PC-9 (cell line): ENCODE data around the gene WDR33. TPM values are rescaled to one million over a fixed set of nuclear protein-coding genes. Genes with fewer than 3 reads are reported as not detected.

Experiments used
- BruUV-seq: library from RNA; stranded (reverse); fragments of 400-500 nt; replicated peaks from 2 replicates; lab custom pipeline; 2021; lab: Mats Ljungman, UMichigan
- CTCF ChIA-PET: fragments of 300-600 bp; sonication (Branson Sonifier 250); formaldehyde crosslinking; loops from one replicate; lab custom pipeline; 2022; ENCODE audit warnings: antibody characterized with exemption; lab: Charles Lee
- POLR2A ChIA-PET: fragments of 300-600 bp; sonication (Branson Sonifier 250); formaldehyde crosslinking; loops from one replicate; lab custom pipeline; 2022; ENCODE audit warnings: antibody characterized with exemption; ENCODE audit not compliant: unreplicated experiment; lab: Charles Lee
- DNase-seq, 2 experiments: peaks; one replicate each; pipeline versions ENCODE4 v3.0.0 to v3.0.0-alpha.2; 2015 to 2022; ENCODE audit warnings: mixed read lengths in 1 of 2
- H2AFZ ChIP-seq: fragments of 200-600 bp; sonication (generic); 2 replicates; pipeline ENCODE4 v1.8.1; 2017; ENCODE audit warnings: antibody characterized with exemption
- H3F3A ChIP-seq: fragments of 200-600 bp; sonication (generic); 2 replicates; pipeline ENCODE4 v1.8.1; 2017; ENCODE audit warnings: antibody characterized with exemption, mild to moderate bottlenecking, low read depth; ENCODE audit not compliant: insufficient read depth
- H3K27ac ChIP-seq: fragments of 200-600 bp; sonication (generic); 2 replicates; pipeline ENCODE4 v1.6.1; 2016; ENCODE audit warnings: mixed run types
- H3K27me3 ChIP-seq: fragments of 200-600 bp; sonication (generic); 2 replicates; pipeline ENCODE4 v1.6.1; 2016; ENCODE audit warnings: low read depth, mixed run types; ENCODE audit not compliant: insufficient read depth
- H3K36me3 ChIP-seq: fragments of 200-600 bp; sonication (generic); 2 replicates; pipeline ENCODE4 v1.6.1; 2016; ENCODE audit warnings: low read depth, mixed run types
- H3K4me1 ChIP-seq: fragments of 200-600 bp; sonication (generic); replicated peaks from 2 replicates; pipeline ENCODE4 v1.6.1; 2016; ENCODE audit warnings: mixed run types; ENCODE audit not compliant: insufficient read depth
- H3K4me2 ChIP-seq: fragments of 200-600 bp; sonication (generic); 2 replicates; pipeline ENCODE4 v1.6.1; 2017; ENCODE audit warnings: mixed run types
- H3K4me3 ChIP-seq: fragments of 200-600 bp; sonication (generic); 2 replicates; pipeline ENCODE4 v1.6.1; 2016; ENCODE audit warnings: mixed run types
- H3K79me2 ChIP-seq: fragments of 200-600 bp; sonication (generic); 2 replicates; pipeline ENCODE4 v1.6.1; 2017; ENCODE audit warnings: low read depth, mixed run types
- H3K9me2 ChIP-seq: fragments of 200-600 bp; sonication (generic); 2 replicates; pipeline ENCODE4 v1.8.1; 2017; ENCODE audit warnings: mild to moderate bottlenecking; ENCODE audit not compliant: insufficient read depth
- H3K9me3 ChIP-seq: fragments of 200-600 bp; sonication (generic); 2 replicates; pipeline ENCODE4 v1.8.1; 2016; ENCODE audit warnings: low read depth; ENCODE audit not compliant: insufficient read depth
- H4K20me1 ChIP-seq: fragments of 200-600 bp; sonication (generic); 2 replicates; pipeline ENCODE4 v1.8.1; 2017; ENCODE audit not compliant: insufficient read depth
- CTCF ChIP-seq: fragments of 200-600 bp; sonication (generic); conservative IDR thresholded peaks from 2 replicates; pipeline ENCODE4 v1.6.1; 2017; ENCODE audit warnings: mixed run types, antibody characterized with exemption, mild to moderate bottlenecking, moderate library complexity
- EZH2 ChIP-seq: fragments of 200-600 bp; sonication (generic); IDR thresholded peaks from 2 replicates; pipeline ENCODE4 v1.8.0; 2017; ENCODE audit warnings: antibody characterized with exemption, low read depth
- intact Hi-C: fragments of 100-400 bp; cut with micrococcal nuclease; formaldehyde crosslinking; loops from one replicate; pipeline ENCODE4 v1.10.0; 2022; ENCODE audit not compliant: unreplicated experiment
- total RNA-seq: library from RNA; stranded (reverse); gene quantifications from 2 replicates; pipeline ENCODE4 v1.2.3, GENCODE V29; 2021

WDR33 gene
- total RNA-seq, 1 experiment from 2014 or later = 59.3 TPM

- H3K79me2 ChIP-seq = peaks cover 28% of the 10 kb centered on the region
- H3K27ac ChIP-seq = peak overlapping the region; percentile 94
- H3F3A ChIP-seq = peaks cover 43% of the 10 kb centered on the region
- TF ChIP-seq CTCF (no peak), EZH2 (no peak)
- no peaks in the 10 kb centered on the region for H3K9me2 ChIP-seq
- ChIA-PET POLR2A (interaction anchor here (0.7 kb wide), 2 partner anchors 50 to 193 kb away, joined by 4 to 6 read pairs; no protein-coding TSS in a partner anchor), CTCF (no interaction called here)
- H3K36me3 ChIP-seq = peaks cover 19% of the 10 kb centered on the region
- peaks cover 19% of the 10 kb centered on the region; the same call in 1 of the 2 replicates for H4K20me1 ChIP-seq
- H3K27me3 ChIP-seq = no peaks in the 10 kb centered on the region
- peak overlapping the region; percentile 76 for H2AFZ ChIP-seq
- peak overlapping the region; percentile 89 for H3K4me2 ChIP-seq
- no peaks in the 10 kb centered on the region for H3K9me3 ChIP-seq
- DNase-seq = peak; percentile 74 to 78
- no TSS peak for BruUV-seq
- peaks cover 29% of the 10 kb centered on the region for H3K4me1 ChIP-seq
- intact Hi-C loops = loop anchor here (1.0 to 5.0 kb wide), 6 partner anchors 53 to 475 kb away; partner anchors contain the start of genes IWS1, POLR2D, UGGT1 and WDR33
- peak overlapping the region; percentile 66 for H3K4me3 ChIP-seq
Observed at GRCh38 chr2:127701651-127702394, 109.1 kb downstream of the WDR33 start.

- H3K27me3 ChIP-seq = no peaks in the 10 kb centered on the region
- H3K9me2 ChIP-seq = no peaks in the 10 kb centered on the region
- H2AFZ ChIP-seq = peak within 1 kb of the TSS; percentile 76
- ChIA-PET POLR2A (interaction anchor here (0.7 kb wide), 1 partner anchor 193 kb away, joined by 4 read pairs; no protein-coding TSS in a partner anchor), CTCF (no interaction called here)
- peaks cover 19% of the 10 kb centered on the region; the same call in 1 of the 2 replicates for H4K20me1 ChIP-seq
- peak; percentile 89 to 93 for DNase-seq
- H3K4me3 ChIP-seq = peak within 1 kb of the TSS; percentile 66
- BruUV-seq = no TSS peak
- TF ChIP-seq EZH2 (no peak), CTCF (no peak)
- peaks cover 28% of the 10 kb centered on the region for H3K79me2 ChIP-seq
- intact Hi-C loops = loop anchor here (1.0 to 5.0 kb wide), 6 partner anchors 52 to 474 kb away; partner anchors contain the start of genes IWS1, POLR2D, UGGT1 and WDR33
- H3K27ac ChIP-seq = peak within 1 kb of the TSS; percentile 94
- H3K36me3 ChIP-seq = peaks cover 19% of the 10 kb centered on the region
- peaks cover 32% of the 10 kb centered on the region for H3K4me1 ChIP-seq
- peak within 1 kb of the TSS; percentile 89 for H3K4me2 ChIP-seq
- H3K9me3 ChIP-seq = no peaks in the 10 kb centered on the region
- peaks cover 37% of the 10 kb centered on the region for H3F3A ChIP-seq
Observed at GRCh38 chr2:127701193-127701650, 109.7 kb downstream of the WDR33 start, which contains the start of gene SFT2D3. TSS of gene SFT2D3 (plus strand) at chr2:127701497. CDS start at chr2:127701529, 32 bp downstream.

- peaks cover 16% of the 10 kb centered on the region; the same call in 1 of the 2 replicates for H4K20me1 ChIP-seq
- H3K36me3 ChIP-seq = peaks cover 18% of the 10 kb centered on the region
- H3K27ac ChIP-seq = peak overlapping the region; percentile 94
- intact Hi-C loops = loop anchor here (1.0 to 5.0 kb wide), 6 partner anchors 52 to 473 kb away; partner anchors contain the start of genes IWS1, POLR2D, UGGT1 and WDR33
- H3K4me3 ChIP-seq = peak overlapping the region; percentile 66
- peaks cover 32% of the 10 kb centered on the region for H3F3A ChIP-seq
- no peaks in the 10 kb centered on the region for H3K9me3 ChIP-seq
- peaks cover 28% of the 10 kb centered on the region for H3K79me2 ChIP-seq
- no peaks in the 10 kb centered on the region for H3K9me2 ChIP-seq
- H2AFZ ChIP-seq = peak overlapping the region; percentile 76
- TF ChIP-seq EZH2 (no peak), CTCF (no peak)
- H3K27me3 ChIP-seq = no peaks in the 10 kb centered on the region
- TSS peak; percentile 90 for BruUV-seq
- peak; percentile 95 for DNase-seq
- H3K4me2 ChIP-seq = peak overlapping the region; percentile 89
- ChIA-PET CTCF (no interaction called here), POLR2A (interaction anchor here (0.5 to 0.9 kb wide), 6 partner anchors 22 to 192 kb away, joined by 3 to 7 read pairs (median 5); partner anchors contain the start of gene IWS1)
- H3K4me1 ChIP-seq = peaks cover 35% of the 10 kb centered on the region
Observed at GRCh38 chr2:127700527-127701192, 110.3 kb downstream of the WDR33 start.
